Measurements from ENCODE around the gene PROZ.

DNA sequence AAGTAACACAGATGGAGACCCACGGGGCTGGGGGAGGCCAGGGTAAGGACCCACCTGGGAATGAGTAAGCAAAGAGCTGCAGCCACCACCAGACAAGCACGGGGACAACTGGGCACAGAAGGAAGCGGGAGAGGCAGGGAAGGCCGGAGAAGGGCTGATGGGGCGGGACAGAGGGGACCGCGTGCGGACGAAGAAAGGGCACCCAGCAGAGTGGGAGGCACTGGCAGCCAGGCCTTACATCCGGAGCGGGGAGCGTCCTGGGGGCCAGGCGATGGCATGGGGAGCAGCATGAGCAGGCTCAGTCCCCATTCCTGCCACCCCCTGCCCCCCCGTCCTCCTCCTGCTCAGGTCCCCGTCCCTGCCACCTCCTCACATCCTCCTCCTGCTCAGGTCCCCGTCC is 3.0 kb downstream of the PROZ start:
- TF ChIP-seq POLR2A (IDR thresholded peaks at IDR 0.05; ENCODE audit: low read length) (no peak), GATA1 (IDR thresholded peaks at IDR 0.05; ENCODE audit: low read depth, low read length) (no peak)
